ENCODE data around the gene INPP5A.

The INPP5A gene

GRCh38 chr10:132516771-132517725 is 20.5 kb upstream of the INPP5A start:
- in situ Hi-C loops (cut with HindIII; ENCODE audit: low sequenced_read_pairs): no loop called here

GRCh38 chr10:132517951-132518521 is 19.6 kb upstream of the INPP5A start:
- in situ Hi-C loops (cut with HindIII; ENCODE audit: low sequenced_read_pairs): no loop called here

GRCh38 chr10:132518572-132519381 is 18.8 kb upstream of the INPP5A start:
- in situ Hi-C loops (cut with HindIII; ENCODE audit: low sequenced_read_pairs): no loop called here

GRCh38 chr10:132519382-132520176 is 18.0 kb upstream of the INPP5A start:
- in situ Hi-C loops (cut with HindIII; ENCODE audit: low sequenced_read_pairs): loop anchor here (5.0 kb wide), 1 partner anchor 98 kb away; no protein-coding TSS in a partner anchor

- in situ Hi-C loops (cut with HindIII; ENCODE audit: low sequenced_read_pairs): loop anchor here (5.0 kb wide), 1 partner anchor 97 kb away; no protein-coding TSS in a partner anchor
These were observed 17.3 kb upstream of the INPP5A start for GRCh38 chr10:132520177-132520811.

GRCh38 chr10:132521041-132521465 is 16.5 kb upstream of the INPP5A start:
- in situ Hi-C loops (cut with HindIII; ENCODE audit: low sequenced_read_pairs): loop anchor here (5.0 kb wide), 1 partner anchor 96 kb away; no protein-coding TSS in a partner anchor

- in situ Hi-C loops (cut with HindIII; ENCODE audit: low sequenced_read_pairs): loop anchor here (5.0 kb wide), 1 partner anchor 96 kb away; no protein-coding TSS in a partner anchor
These were observed 16.0 kb upstream of the INPP5A start for GRCh38 chr10:132521466-132522102.

- in situ Hi-C loops (cut with HindIII; ENCODE audit: low sequenced_read_pairs): loop anchor here (5.0 kb wide), 1 partner anchor 95 kb away; no protein-coding TSS in a partner anchor
These were observed 14.8 kb upstream of the INPP5A start for GRCh38 chr10:132522521-132523411.

- in situ Hi-C loops (cut with HindIII; ENCODE audit: low sequenced_read_pairs): loop anchor here (5.0 kb wide), 1 partner anchor 93 kb away; no protein-coding TSS in a partner anchor
These were observed 13.8 kb upstream of the INPP5A start for GRCh38 chr10:132523561-132524442.

GRCh38 chr10:132524443-132525285 is 12.9 kb upstream of the INPP5A start:
- in situ Hi-C loops (cut with HindIII; ENCODE audit: low sequenced_read_pairs): loop anchor here (5.0 kb wide), 1 partner anchor 93 kb away; no protein-coding TSS in a partner anchor

GRCh38 chr10:132526676-132527075 is 10.9 kb upstream of the INPP5A start:
- in situ Hi-C loops (cut with HindIII; ENCODE audit: low sequenced_read_pairs): no loop called here

- in situ Hi-C loops (cut with HindIII; ENCODE audit: low sequenced_read_pairs): no loop called here
These were observed 10.1 kb upstream of the INPP5A start for GRCh38 chr10:132527339-132528063.

GRCh38 chr10:132528064-132528691 is 9.4 kb upstream of the INPP5A start:
- in situ Hi-C loops (cut with HindIII; ENCODE audit: low sequenced_read_pairs): no loop called here

- in situ Hi-C loops (cut with HindIII; ENCODE audit: low sequenced_read_pairs): no loop called here
These were observed 5.4 kb upstream of the INPP5A start for GRCh38 chr10:132532179-132532578.

Measured in DLD1 (cell line).